WTC11 (cell line): ENCODE measurements around the gene ENO3.

ENCODE experiments used
- ATF3 ChIP-seq: sonication (generic); formaldehyde crosslinking; conservative IDR thresholded peaks from 2 replicates; pipeline ENCODE4 v1.8.1; 2022; ENCODE audit warnings: mild to moderate bottlenecking, missing genetic modification reagents
- ELF4 ChIP-seq: sonication (generic); formaldehyde crosslinking; IDR thresholded peaks from 2 replicates; pipeline ENCODE4 v1.8.1; 2022; ENCODE audit warnings: low read depth, mild to moderate bottlenecking, moderate library complexity, missing genetic modification reagents
- ESRRA ChIP-seq: sonication (generic); formaldehyde crosslinking; IDR thresholded peaks from 2 replicates; pipeline ENCODE4 v1.8.1; 2022; ENCODE audit warnings: mild to moderate bottlenecking, missing genetic modification reagents, borderline replicate concordance
- ETV6 ChIP-seq: sonication (generic); formaldehyde crosslinking; IDR thresholded peaks from 2 replicates; pipeline ENCODE4 v1.8.1; 2022; ENCODE audit warnings: mild to moderate bottlenecking, missing genetic modification reagents
- MYBL2 ChIP-seq: sonication (generic); formaldehyde crosslinking; IDR thresholded peaks from 2 replicates; pipeline ENCODE4 v1.8.1; 2023; ENCODE audit warnings: mild to moderate bottlenecking, moderate library complexity, missing genetic modification reagents
- NFE2L1 ChIP-seq: sonication (generic); formaldehyde crosslinking; IDR thresholded peaks from 2 replicates; pipeline ENCODE4 v1.8.1; 2023; ENCODE audit warnings: missing genetic modification reagents
- NR1H2 ChIP-seq: sonication (generic); formaldehyde crosslinking; IDR thresholded peaks from 2 replicates; pipeline ENCODE4 v1.9.0; 2021; ENCODE audit warnings: mild to moderate bottlenecking, moderate library complexity, missing genetic modification reagents
- PREB ChIP-seq: sonication (generic); formaldehyde crosslinking; IDR thresholded peaks from 2 replicates; pipeline ENCODE4 v1.8.1; 2022; ENCODE audit warnings: mild to moderate bottlenecking, missing genetic modification reagents, moderate library complexity, borderline replicate concordance
- TCF7 ChIP-seq: sonication (generic); formaldehyde crosslinking; IDR thresholded peaks from 2 replicates; pipeline ENCODE4 v1.8.0; 2022; ENCODE audit warnings: mild to moderate bottlenecking, low read depth, missing genetic modification reagents, moderate library complexity
- ZBTB21 ChIP-seq: sonication (generic); formaldehyde crosslinking; IDR thresholded peaks from 2 replicates; pipeline ENCODE4 v1.8.1; 2023; ENCODE audit warnings: mild to moderate bottlenecking, missing genetic modification reagents, borderline replicate concordance
- ZNF232 ChIP-seq: sonication (generic); formaldehyde crosslinking; IDR thresholded peaks from 2 replicates; pipeline ENCODE4 v1.8.0; 2022; ENCODE audit warnings: mild to moderate bottlenecking, missing genetic modification reagents
- ZNF396 ChIP-seq: fragments of 250-450 bp; sonication (Bioruptor Pico); IDR thresholded peaks from 2 replicates; pipeline ENCODE4 v1.8.0; 2021; ENCODE audit warnings: mild to moderate bottlenecking, moderate library complexity, borderline replicate concordance
- TF ChIP-seq, protein P1 (sequence below): fragments of 200-600 bp; IDR thresholded peaks from 2 replicates; pipeline ENCODE4 v1.8.0; 2022; ENCODE audit warnings: antibody characterized with exemption
- TF ChIP-seq, protein P2 (sequence below): sonication (generic); formaldehyde crosslinking; IDR thresholded peaks from 2 replicates; pipeline ENCODE4 v1.8.1; 2023; ENCODE audit warnings: mild to moderate bottlenecking, missing genetic modification reagents

DNA sequence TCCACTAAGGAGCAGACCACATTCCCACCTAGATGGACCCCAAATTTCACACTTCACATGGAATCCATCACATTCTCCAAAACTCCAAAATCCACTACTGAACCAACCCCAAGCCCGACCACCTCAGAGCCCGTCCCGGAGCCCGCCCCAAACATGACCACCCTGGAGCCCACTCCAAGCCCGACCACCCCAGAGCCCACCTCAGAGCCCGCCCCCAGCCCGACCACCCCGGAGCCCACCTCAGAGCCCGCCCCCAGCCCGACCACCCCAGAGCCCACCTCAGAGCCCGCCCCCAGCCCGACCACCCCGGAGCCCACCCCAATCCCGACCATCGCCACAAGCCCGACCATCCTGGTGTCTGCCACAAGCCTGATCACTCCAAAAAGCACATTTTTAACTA is 17.3 kb upstream of the ENO3 start:
- TF ChIP-seq MYBL2 (CRISPR knock-in tag), result no peak
- TF ChIP-seq TCF7 (CRISPR knock-in tag), result no peak
- no peak for TF ChIP-seq ELF4 (CRISPR knock-in tag)
- TF ChIP-seq, protein P1, sequence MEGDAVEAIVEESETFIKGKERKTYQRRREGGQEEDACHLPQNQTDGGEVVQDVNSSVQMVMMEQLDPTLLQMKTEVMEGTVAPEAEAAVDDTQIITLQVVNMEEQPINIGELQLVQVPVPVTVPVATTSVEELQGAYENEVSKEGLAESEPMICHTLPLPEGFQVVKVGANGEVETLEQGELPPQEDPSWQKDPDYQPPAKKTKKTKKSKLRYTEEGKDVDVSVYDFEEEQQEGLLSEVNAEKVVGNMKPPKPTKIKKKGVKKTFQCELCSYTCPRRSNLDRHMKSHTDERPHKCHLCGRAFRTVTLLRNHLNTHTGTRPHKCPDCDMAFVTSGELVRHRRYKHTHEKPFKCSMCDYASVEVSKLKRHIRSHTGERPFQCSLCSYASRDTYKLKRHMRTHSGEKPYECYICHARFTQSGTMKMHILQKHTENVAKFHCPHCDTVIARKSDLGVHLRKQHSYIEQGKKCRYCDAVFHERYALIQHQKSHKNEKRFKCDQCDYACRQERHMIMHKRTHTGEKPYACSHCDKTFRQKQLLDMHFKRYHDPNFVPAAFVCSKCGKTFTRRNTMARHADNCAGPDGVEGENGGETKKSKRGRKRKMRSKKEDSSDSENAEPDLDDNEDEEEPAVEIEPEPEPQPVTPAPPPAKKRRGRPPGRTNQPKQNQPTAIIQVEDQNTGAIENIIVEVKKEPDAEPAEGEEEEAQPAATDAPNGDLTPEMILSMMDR, result no peak
- no peak for TF ChIP-seq PREB
- TF ChIP-seq NR1H2, result no peak
- no peak for TF ChIP-seq ZBTB21
- TF ChIP-seq ESRRA, result no peak
- TF ChIP-seq ETV6, result no peak
- TF ChIP-seq ATF3, result no peak
- no peak for TF ChIP-seq NFE2L1 (CRISPR knock-in tag)
- TF ChIP-seq, protein P2, sequence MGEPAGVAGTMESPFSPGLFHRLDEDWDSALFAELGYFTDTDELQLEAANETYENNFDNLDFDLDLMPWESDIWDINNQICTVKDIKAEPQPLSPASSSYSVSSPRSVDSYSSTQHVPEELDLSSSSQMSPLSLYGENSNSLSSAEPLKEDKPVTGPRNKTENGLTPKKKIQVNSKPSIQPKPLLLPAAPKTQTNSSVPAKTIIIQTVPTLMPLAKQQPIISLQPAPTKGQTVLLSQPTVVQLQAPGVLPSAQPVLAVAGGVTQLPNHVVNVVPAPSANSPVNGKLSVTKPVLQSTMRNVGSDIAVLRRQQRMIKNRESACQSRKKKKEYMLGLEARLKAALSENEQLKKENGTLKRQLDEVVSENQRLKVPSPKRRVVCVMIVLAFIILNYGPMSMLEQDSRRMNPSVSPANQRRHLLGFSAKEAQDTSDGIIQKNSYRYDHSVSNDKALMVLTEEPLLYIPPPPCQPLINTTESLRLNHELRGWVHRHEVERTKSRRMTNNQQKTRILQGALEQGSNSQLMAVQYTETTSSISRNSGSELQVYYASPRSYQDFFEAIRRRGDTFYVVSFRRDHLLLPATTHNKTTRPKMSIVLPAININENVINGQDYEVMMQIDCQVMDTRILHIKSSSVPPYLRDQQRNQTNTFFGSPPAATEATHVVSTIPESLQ (CRISPR knock-in tag), result no peak
- TF ChIP-seq ZNF232 (CRISPR knock-in tag), result no peak
- TF ChIP-seq ZNF396, result no peak
